Hematopoietic multipotent progenitor cell (in vitro differentiated cells): ENCODE measurements around the gene PIP5K1C. TPM values are rescaled to one million over a fixed set of nuclear protein-coding genes. Genes with fewer than 3 reads are reported as not detected.
"Not testable (repeated sequence)": the region's sequence is repeated elsewhere in the genome, so short reads cannot be mapped to it uniquely, and the experiment has no call there.

Source experiments
- DNase-seq, 3 donors: peaks; one replicate each; pipeline ENCODE4 v3.0.0-alpha.2; 2011 to 2015; ENCODE audit warnings: low read depth in 2 of 3, low spot score in 2 of 3
- total RNA-seq: library from RNA; depleted of rRNA; stranded (reverse); fragments of >200 nt; gene quantifications from one replicate; pipeline ENCODE4 v1.2.3, GENCODE V29; 2012

Gene PIP5K1C
- total RNA-seq, 1 donor = 23.4 TPM

GRCh38 chr19:3678188-3678587, 22.1 kb downstream of the PIP5K1C start:
- no peak for DNase-seq

- no peak for DNase-seq
Observed at GRCh38 chr19:3674784-3675543, 25.3 kb downstream of the PIP5K1C start.

GRCh38 chr19:3673506-3674439, 26.5 kb downstream of the PIP5K1C start:
- no peak for DNase-seq

GRCh38 chr19:3672993-3673392, 27.3 kb downstream of the PIP5K1C start:
- DNase-seq = no peak

DNA sequence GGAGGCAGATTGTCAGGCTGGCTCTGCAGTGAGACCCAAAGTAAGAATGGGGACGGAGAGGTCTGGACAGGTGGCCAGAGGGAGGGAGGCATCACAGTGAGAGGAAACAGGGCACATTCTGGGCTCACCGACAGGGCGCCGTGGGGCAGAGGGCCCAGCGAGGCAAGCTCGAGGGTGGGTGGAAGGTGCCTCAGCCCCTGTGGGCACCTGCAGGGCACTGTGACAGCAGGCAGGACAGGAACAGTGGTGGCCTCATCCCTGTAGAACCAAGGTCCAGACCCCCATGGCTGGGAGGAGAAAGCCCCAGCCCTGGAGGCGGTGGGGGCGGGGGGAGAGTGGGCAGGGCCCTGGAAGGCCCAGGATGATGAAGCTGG, 27.7 kb downstream of the PIP5K1C start:
- no peak for DNase-seq

- peak in 2 of 3 donors; percentile 41 to 64 for DNase-seq
Observed at GRCh38 chr19:3671680-3672574, 28.3 kb downstream of the PIP5K1C start.

DNA sequence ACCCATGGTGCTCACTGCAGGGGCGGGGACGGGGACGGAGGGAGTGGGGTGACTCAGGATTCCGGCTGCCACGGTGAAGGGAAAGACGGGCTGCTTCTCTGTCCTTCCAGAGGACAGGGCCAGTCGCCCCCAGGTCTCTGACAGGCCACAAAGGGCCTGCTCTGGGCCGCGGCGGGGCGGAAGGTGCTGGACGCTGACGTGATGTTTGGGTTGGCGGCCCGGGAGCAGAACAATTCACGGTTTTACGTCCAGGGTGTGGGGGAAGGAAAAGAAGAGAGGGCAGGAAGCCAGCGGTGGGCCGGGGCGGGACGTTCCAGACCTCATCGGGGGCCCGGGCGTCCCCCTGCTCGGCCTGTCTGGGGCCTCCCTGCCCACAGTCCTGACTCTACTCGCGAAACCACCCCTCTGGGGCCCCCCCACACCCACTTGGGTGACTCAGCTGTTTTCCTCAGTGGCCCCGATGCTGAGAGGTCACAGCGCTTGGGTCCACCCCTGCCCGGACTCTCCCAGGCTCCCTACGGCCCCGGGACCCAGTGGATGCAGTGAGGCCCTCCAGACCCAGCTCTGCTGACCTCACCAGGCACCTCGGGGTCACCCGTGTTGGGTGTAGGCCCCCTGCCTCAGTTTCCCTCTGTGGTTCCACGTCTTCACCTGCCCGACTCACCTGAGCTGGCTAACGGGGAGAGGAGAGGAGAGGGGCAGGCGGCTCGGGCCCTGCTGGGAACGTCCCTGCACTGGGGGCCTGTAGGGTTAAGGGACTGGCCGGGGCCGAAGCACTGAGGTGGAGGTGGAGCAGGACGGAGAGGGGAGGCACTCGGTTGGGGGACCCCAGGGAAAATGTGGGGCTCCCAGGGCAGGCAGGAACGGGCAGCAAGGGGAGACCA, 29.2 kb downstream of the PIP5K1C start:
- peak in 2 of 3 donors; percentile 75 to 83 for DNase-seq

DNA sequence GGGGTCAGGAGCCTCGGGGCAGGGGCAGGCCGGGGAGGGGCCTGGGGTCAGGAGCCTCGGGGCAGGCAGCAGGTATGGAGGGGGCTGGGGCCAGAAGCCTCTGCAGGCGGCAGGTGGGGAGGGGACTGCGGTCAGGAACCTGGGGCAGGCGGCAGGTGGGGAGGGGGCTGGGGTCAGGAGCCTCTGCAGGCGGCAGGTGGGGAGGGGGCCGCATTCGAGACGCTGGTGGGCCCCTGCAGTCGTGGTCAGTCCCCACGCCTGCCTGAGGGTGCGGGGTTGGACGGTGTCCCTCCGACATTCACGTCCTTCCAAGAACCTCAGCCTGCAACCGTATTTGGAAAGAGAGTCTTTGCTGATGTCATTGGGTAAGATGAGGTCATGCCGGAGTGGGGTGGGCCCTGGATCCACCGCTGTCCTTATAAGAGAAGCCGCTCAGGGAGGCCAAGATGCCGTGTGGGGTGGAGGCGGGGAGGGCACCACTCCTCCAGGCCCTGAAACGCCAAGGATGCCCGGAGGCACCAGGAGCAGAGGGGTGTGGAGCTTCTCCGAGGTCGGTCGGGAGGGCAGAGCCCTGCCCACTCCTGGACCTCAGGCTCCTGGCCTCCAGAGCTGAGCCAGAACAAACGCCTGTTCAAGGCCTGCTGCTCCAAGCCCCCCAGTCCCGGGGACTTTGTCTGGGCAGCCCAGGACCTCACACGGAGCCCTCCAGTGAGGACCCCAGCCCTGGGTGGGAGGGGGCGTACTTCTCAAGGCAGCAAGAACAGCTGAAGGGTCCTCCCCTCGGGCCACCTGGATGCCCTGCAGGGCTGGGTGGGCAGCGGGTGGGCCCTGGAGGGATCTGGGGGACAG, 30.1 kb downstream of the PIP5K1C start:
- DNase-seq = peak in 1 of 3 donors; percentile 43

DNA sequence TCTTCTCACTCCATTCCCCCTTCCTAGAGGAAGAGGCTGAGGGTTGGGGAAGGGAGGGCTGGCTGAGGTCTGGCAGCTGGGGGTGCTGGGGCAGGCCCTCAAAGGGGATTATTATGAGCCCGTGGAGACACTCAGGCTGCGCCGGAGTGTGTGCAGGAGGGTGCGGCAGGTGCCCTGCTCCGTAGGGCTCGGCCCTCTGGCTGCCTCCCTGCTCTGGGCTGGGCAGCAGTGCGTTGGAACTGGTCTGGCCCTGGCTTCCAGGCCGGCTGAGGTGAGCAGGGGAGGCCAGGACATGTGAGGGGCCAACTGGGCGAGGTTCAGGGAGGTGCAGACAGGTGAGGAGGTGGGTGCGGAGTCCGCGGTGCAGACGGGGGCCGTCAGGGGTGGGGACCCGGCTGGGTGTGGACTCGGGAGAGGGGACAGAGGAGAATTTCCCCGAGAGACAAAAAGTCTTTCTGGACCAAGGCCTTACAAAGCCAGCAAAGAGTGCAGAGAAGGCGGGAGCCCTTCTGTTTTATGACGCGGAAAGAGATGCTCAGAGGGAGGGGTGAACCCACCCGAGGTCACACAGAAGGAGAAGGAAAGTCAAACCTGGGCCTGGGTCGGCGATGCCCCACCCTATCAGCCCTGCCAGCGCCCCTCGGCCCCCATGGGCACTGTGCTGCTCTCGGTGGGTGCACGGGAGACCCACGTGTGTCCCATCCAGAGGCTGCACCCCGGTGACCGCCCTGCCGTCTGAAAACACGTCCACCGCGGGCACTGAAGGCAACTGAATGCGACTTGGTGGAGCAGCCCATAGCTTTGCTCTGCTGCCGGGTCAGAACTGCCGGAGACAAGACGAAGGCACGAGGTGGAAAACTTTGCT, 31.0 kb downstream of the PIP5K1C start:
- DNase-seq = no peak

- no peak for DNase-seq
Observed at GRCh38 chr19:3668331-3669081, 31.8 kb downstream of the PIP5K1C start.

- DNase-seq = no peak
Observed at GRCh38 chr19:3667766-3668165, 32.5 kb downstream of the PIP5K1C start.

- DNase-seq = no peak
Observed at GRCh38 chr19:3667037-3667638, 33.1 kb downstream of the PIP5K1C start.

DNA sequence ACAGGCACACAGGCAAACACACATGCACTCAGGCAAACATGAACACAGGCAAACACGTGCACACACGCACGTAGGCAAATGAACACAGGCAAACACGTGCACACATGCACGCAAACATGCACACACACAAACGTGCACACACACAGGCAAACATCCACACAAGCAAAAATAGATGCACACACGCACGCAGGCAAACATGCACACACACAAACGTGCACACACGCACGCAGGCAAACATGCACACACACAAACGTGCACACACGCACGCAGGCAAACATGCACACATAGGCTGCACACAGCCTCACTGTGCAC, 33.8 kb downstream of the PIP5K1C start:
- not testable (repeated sequence) for DNase-seq

DNA sequence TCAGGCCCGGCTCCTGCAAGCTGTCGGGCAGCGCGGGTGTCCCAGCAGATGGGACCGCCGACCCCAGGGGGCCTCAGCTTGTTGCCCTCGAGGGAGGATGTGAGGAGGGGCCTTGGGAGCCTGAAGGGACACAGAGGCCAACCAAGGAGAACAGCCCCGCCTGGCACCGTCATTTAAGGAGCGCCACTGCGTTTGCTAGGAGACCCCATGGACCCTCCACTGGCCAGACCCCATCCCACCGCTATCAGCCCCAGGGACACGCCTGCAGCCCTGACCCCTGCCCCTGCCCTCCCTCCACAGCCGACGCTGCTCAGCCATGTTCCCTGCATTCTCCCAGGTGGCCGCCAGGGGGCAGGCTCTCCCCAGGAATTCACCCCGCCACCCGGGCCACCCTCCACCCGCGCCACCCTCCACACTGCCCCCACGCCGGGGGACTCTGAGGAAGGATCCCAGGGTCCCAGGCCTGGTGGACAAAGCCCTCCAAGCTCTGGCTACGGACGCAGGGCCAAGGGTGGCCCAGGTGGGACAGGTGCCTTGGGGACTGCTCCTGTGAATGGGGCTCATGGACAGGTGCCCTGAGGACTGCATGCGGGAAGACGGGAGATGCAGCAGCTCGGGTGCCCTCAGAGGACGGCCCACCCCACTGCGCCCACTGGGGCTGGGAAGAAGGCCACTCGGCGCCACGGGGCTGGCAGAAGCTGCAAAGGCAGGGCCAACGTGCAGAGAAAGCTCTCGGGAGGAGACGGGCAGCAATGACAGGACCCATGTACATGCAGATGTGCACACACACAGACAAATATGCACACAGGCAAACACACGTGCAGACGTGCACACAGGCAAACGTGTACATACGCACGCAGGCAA, 34.4 kb downstream of the PIP5K1C start:
- DNase-seq = peak in 2 of 3 donors; percentile 55 to 71

GRCh38 chr19:3664879-3665642, 35.2 kb downstream of the PIP5K1C start:
- no peak for DNase-seq
